ENCODE measurements around the gene CFAP119.

The CFAP119 gene

GRCh38 chr16:30782486-30783279, 20.8 kb upstream of the CFAP119 start:
- Histone ChIP-seq H4K20me1 (ENCODE audit: insufficient read depth, low read length) (no peaks in the 10 kb centered on the region), H3K9ac (ENCODE audit: low read length) (no peak overlapping the region), H3K4me1 (ENCODE audit: insufficient read depth, low read length, severe bottlenecking) (no peaks in the 10 kb centered on the region)

GRCh38 chr16:30780549-30780948, 18.7 kb upstream of the CFAP119 start:
- Histone ChIP-seq H2AFZ (ENCODE audit: low read length) (no peak overlapping the region), H3K9ac (ENCODE audit: low read length) (no peak overlapping the region), H3K4me3 (ENCODE audit: low read depth, low read length, poor library complexity, severe bottlenecking) (no peak overlapping the region), H3K9me2 (ENCODE audit: low read depth, low read length) (no peaks in the 10 kb centered on the region), H3K4me2 (ENCODE audit: low read length) (no peak overlapping the region), H3K27ac (ENCODE audit: low read depth, low read length, poor library complexity, severe bottlenecking) (no peak overlapping the region), H3K9me3 (ENCODE audit: low read length) (no peaks in the 10 kb centered on the region), H4K20me1 (ENCODE audit: insufficient read depth, low read length) (no peaks in the 10 kb centered on the region), H3K27me3 (ENCODE audit: insufficient read depth, low read length) (0 out of 2 replicates have a peak, but pooled peaks cover 6% of the 10 kb centered on the region), H3F3A (ENCODE audit: insufficient read depth, low read length) (no peaks in the 10 kb centered on the region), H3K79me2 (ENCODE audit: insufficient read depth, low read length) (no peaks in the 10 kb centered on the region), H3K4me1 (ENCODE audit: insufficient read depth, low read length, severe bottlenecking) (no peaks in the 10 kb centered on the region), H3K36me3 (ENCODE audit: insufficient read depth, low read length) (no peaks in the 10 kb centered on the region)
- TF ChIP-seq CTCF (IDR thresholded peaks at IDR 0.05; ENCODE audit: low read length) = no peak
- no peak for TF ChIP-seq EZH2 (IDR thresholded peaks at IDR 0.05; ENCODE audit: borderline replicate concordance, low read length)

More at GRCh38 chr16:30782486-30783279, 20.8 kb upstream of the CFAP119 start:
- no peaks in the 10 kb centered on the region for H3K9me2 ChIP-seq (ENCODE audit: low read depth, low read length)
- H3K27me3 ChIP-seq (ENCODE audit: insufficient read depth, low read length) = 0 out of 2 replicates have a peak, but pooled peaks cover 6% of the 10 kb centered on the region
- H3K79me2 ChIP-seq (ENCODE audit: insufficient read depth, low read length) = no peaks in the 10 kb centered on the region
- no peak overlapping the region for H3K4me3 ChIP-seq (ENCODE audit: low read depth, low read length, poor library complexity, severe bottlenecking)
- H3K4me2 ChIP-seq (ENCODE audit: low read length) = no peak overlapping the region
- H3F3A ChIP-seq (ENCODE audit: insufficient read depth, low read length) = no peaks in the 10 kb centered on the region
- no peak for TF ChIP-seq EZH2 (IDR thresholded peaks at IDR 0.05; ENCODE audit: borderline replicate concordance, low read length)
- TF ChIP-seq CTCF (IDR thresholded peaks at IDR 0.05; ENCODE audit: low read length) = no peak
- no peak overlapping the region for H2AFZ ChIP-seq (ENCODE audit: low read length)
- H3K36me3 ChIP-seq (ENCODE audit: insufficient read depth, low read length) = no peaks in the 10 kb centered on the region
- no peak overlapping the region for H3K27ac ChIP-seq (ENCODE audit: low read depth, low read length, poor library complexity, severe bottlenecking)
- no peaks in the 10 kb centered on the region for H3K9me3 ChIP-seq (ENCODE audit: low read length)

- H3K4me2 ChIP-seq (ENCODE audit: low read length) = no peak overlapping the region
- H3K27me3 ChIP-seq (ENCODE audit: insufficient read depth, low read length) = 0 out of 2 replicates have a peak, but pooled peaks cover 3% of the 10 kb centered on the region
- no peak overlapping the region for H3K4me3 ChIP-seq (ENCODE audit: low read depth, low read length, poor library complexity, severe bottlenecking)
- no peak overlapping the region for H3K27ac ChIP-seq (ENCODE audit: low read depth, low read length, poor library complexity, severe bottlenecking)
- TF ChIP-seq CTCF (IDR thresholded peaks at IDR 0.05; ENCODE audit: low read length) = no peak
- TF ChIP-seq EZH2 (IDR thresholded peaks at IDR 0.05; ENCODE audit: borderline replicate concordance, low read length) = no peak
- H3K9me3 ChIP-seq (ENCODE audit: low read length) = no peaks in the 10 kb centered on the region
- no peaks in the 10 kb centered on the region for H3K9me2 ChIP-seq (ENCODE audit: low read depth, low read length)
- H3K36me3 ChIP-seq (ENCODE audit: insufficient read depth, low read length) = peaks cover 3% of the 10 kb centered on the region; the same call in 1 of the 2 replicates
- no peaks in the 10 kb centered on the region for H3K4me1 ChIP-seq (ENCODE audit: insufficient read depth, low read length, severe bottlenecking)
- H3K79me2 ChIP-seq (ENCODE audit: insufficient read depth, low read length) = no peaks in the 10 kb centered on the region
- H4K20me1 ChIP-seq (ENCODE audit: insufficient read depth, low read length) = no peaks in the 10 kb centered on the region
- no peaks in the 10 kb centered on the region for H3F3A ChIP-seq (ENCODE audit: insufficient read depth, low read length)
- H2AFZ ChIP-seq (ENCODE audit: low read length) = no peak overlapping the region
- H3K9ac ChIP-seq (ENCODE audit: low read length) = no peak overlapping the region
Observed at GRCh38 chr16:30780021-30780420, 18.2 kb upstream of the CFAP119 start.

Measured in OCI-LY1 (cell line).